Activated CD4-positive, alpha-beta T cell treated with anti-CD3 and anti-CD28 coated beads for 4 hours (primary cell): ENCODE results near the gene RAP1A.
"Not testable (repeated sequence)": the region's sequence is repeated elsewhere in the genome, so short reads cannot be mapped to it uniquely, and the experiment has no call there.

Source experiments
- DNase-seq, 2 donors: peaks; one replicate each; pipeline ENCODE4 v3.0.0-alpha.2; 2020

RAP1A gene

GRCh38 chr1:111631502-111631901 lies 11.9 kb downstream of the RAP1A start:
- DNase-seq, result no peak

DNA sequence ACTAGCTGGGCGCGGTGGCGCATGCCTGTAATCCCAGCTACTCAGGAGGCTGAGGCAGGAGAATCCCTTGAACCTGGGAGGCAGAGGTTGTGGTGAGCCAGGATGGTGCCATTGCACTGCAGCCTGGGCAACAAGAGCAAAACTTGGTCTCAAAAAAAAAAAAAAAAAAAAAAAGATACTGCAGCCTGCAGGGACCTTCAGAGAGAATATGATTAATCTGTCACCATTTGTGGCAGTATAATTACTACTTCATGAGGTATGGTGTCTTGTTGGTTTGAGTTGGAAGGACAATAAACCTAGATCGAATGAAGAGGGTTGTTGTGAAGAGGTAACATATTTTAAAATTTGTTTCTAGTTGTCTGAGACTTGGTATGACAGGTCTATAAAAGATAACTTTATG lies 13.2 kb downstream of the RAP1A start:
- DNase-seq, result not testable (repeated sequence)

GRCh38 chr1:111633736-111634247 lies 14.2 kb downstream of the RAP1A start:
- DNase-seq, result no peak

DNA sequence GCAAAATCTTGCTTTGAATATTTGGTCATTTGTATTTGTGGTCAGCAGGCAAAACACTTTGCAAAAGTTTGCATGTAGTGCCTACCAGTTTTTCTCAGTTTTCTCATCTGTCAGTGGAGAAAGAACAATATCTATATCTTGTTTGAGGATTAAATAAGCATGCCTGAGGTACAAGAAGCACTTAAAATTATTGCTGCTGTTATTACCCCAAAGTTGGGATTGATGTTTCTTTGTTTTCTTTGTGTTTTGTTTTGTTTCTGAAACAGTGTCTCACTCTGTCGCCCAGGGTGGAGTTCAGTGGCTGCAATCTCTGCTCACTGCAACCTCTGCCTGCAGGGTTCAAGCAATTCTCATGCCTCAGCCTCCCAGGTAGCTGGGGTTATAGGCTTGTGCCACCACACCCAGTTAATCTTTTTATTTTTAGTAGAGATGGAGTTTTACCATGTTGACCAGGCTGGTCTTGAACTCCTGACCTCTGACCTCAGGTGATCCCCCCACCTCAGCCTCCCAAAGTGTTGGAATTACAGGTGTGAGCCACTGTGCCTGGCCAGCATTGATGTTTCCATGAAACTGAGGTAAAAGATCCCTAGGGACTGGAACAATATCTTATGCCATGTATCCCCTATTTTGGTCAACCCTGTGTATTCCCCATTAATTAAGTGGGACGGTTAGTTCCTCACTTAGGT lies 15.9 kb downstream of the RAP1A start:
- DNase-seq, result no peak

DNA sequence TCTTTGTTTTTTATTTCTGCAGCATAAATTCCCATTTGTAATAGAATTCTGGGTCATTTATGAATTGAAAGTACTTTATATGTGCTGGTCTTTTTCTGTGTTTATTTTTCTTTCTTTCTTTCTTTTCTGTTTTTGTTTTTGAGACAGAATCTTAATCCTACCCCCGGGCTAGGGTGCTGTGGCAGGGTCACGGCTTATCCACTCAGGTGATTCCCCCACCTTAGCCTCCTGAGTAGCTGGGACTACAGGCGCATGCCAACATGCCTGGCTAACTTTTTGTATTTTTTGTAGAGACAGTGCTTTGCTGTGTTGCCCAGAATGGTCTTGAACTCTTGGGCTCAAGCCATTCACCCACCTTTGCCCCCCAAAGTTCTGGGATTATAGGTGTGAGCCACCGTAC lies 18.7 kb downstream of the RAP1A start:
- DNase-seq, result no peak

GRCh38 chr1:111639602-111640198 lies 20.1 kb downstream of the RAP1A start:
- DNase-seq, result no peak

DNA sequence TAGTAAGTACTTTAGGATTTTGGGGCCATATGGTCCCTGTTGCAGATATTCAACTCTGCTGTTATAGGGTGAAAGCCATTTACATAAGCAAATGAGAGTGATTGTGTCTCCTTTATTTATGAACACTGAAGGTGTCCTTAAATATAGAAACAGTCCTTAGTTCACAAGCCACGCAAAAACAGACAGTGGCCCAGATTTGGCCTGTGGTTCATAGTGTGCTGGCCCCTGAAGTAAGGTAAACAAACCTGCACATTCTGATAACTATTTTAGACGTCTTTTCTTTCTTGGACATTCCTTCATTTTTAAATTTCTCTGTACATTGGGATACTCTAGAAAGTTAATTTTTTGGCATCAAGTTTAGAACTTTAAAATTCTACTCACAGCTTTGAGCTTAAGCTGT lies 23.5 kb downstream of the RAP1A start:
- DNase-seq, result no peak

GRCh38 chr1:111643696-111644095 lies 24.1 kb downstream of the RAP1A start:
- no peak for DNase-seq

GRCh38 chr1:111644506-111644905 lies 24.9 kb downstream of the RAP1A start:
- no peak for DNase-seq

- DNase-seq, result no peak
Measured at GRCh38 chr1:111647736-111648135, 28.1 kb downstream of the RAP1A start.

GRCh38 chr1:111648806-111649205 lies 29.2 kb downstream of the RAP1A start:
- DNase-seq, result no peak

DNA sequence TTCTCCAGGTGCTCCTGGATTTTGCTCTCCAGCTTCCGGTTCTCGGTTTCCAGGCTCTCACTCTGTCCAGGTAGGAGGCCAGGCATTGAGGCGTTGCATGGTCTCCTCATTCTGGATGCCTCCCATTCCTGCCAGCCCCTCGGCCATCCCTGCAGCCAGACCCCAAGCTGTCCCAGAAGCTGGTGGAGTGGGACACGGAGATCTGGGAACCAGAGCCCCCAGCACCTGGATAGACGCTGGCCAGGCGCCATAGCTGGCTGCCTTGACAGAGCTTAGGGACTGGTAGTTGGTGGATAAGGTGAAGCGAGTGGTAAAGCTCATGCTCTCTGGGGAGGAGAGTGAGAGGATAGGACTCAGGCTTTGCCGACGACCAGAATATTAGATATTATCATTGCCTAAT lies 29.6 kb downstream of the RAP1A start:
- DNase-seq, result no peak

DNA sequence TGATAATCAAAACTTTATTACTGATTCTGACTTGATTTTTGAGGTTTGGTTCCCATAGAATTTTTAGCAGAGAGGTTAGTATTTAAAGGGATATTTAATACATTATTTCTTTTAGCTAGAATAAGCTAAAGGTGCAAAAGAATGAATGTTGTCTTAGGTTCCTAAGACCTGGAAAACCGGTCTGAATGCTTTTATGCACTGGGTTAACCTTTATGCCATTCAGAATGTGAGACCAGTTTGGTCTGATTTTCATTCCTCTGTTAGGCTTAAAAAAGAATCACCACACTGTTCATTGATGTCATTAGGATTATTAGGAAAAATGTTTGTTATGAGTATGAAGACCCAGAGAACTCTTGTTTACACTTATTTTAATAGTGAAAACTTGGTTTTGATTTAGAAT lies 30.1 kb downstream of the RAP1A start:
- no peak for DNase-seq

DNA sequence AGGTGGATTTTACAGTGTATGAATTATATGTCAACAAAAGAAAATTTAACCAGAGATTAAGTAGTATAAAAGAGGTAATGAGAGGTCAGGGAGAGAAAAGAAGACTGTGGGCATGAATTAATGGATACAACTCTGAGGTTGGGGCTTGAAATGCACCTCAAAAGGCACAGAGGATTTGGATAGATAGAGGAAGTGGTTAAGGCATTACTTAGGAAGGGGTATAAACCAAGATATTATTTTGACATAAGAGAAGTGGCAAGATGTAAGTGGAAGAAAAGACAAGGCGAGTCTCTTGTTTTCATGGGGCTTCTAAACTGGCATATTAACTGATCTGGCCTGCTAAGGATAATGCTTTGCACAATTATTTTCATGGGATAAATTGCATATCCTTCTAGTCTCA lies 34.1 kb downstream of the RAP1A start:
- DNase-seq, result no peak

- no peak for DNase-seq
Measured at GRCh38 chr1:111654839-111655238, 35.2 kb downstream of the RAP1A start.

DNA sequence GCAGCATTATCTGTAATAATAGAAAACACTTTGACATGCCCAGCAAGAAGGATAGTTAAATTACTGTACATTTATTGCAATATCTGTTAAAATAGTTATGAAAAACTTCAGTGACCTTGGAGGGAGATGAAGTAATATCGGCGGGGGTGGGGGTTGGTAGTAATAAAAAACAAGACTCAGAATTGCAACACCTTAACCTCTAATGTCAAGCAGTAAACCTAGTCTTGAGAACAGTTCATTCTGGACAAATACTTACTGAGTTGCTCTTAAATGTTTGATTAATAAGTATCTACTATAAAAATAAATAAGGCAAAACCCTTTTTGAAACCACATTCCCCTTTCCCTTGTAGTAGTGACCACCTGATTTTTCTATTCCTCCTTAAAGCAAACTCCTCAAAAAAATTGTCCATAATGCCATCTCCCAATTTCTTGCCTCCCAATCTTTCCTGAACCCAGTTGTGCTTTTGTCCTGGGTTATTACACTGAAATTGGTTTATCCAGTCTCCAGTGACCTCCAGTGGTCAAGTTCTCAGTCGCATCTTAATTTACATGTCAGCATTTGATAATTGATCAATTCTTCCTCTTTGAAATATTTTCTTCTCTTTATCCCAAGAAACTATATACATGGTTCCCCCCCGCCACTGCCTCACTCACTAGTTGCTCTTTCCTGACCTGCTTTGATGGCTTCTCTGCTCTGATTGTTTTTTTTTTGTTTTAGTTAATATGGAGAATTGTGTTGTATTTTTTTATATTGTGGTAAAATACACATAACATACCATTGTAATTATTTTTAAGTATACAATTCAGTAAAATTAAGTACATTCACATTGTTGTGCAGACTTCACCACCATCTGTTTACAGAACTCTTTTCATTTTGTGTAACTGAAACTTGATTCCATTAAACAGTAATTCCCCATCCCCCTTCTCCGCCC lies 36.8 kb downstream of the RAP1A start:
- peak in 1 of 2 donors; percentile 28 for DNase-seq

- no peak for DNase-seq
Measured at GRCh38 chr1:111658622-111659021, 39.0 kb downstream of the RAP1A start.

GRCh38 chr1:111660204-111661150 lies 40.9 kb downstream of the RAP1A start:
- no peak for DNase-seq

- no peak for DNase-seq
Measured at GRCh38 chr1:111664652-111665051, 45.1 kb downstream of the RAP1A start.

DNA sequence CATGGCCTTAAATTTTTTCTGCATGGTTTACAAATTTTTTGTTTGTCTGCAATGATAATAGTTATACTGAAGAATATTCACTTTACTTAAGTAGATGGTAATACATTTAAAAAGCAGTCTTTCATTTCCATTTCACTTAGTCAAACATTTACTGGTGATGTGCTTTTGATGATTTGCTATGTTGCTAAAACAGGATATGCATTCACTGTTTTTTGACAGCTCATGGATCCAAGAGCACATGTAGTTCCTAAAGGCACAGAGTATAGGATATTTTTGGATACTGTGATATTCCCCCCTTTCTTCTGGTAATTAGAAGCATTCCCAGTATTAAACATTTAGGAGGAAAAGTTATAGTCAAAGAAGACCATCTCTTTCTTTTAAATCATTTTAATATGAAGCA lies 45.9 kb downstream of the RAP1A start:
- no peak for DNase-seq

- DNase-seq, result no peak
Measured at GRCh38 chr1:111666828-111667227, 47.2 kb downstream of the RAP1A start.

GRCh38 chr1:111669268-111669667 lies 49.7 kb downstream of the RAP1A start:
- DNase-seq, result no peak
